ENCODE measurements around the gene GRAMD1B.
"Not testable (repeated sequence)": the region's sequence is repeated elsewhere in the genome, so short reads cannot be mapped to it uniquely, and the experiment has no call there.

Gene GRAMD1B

DNA sequence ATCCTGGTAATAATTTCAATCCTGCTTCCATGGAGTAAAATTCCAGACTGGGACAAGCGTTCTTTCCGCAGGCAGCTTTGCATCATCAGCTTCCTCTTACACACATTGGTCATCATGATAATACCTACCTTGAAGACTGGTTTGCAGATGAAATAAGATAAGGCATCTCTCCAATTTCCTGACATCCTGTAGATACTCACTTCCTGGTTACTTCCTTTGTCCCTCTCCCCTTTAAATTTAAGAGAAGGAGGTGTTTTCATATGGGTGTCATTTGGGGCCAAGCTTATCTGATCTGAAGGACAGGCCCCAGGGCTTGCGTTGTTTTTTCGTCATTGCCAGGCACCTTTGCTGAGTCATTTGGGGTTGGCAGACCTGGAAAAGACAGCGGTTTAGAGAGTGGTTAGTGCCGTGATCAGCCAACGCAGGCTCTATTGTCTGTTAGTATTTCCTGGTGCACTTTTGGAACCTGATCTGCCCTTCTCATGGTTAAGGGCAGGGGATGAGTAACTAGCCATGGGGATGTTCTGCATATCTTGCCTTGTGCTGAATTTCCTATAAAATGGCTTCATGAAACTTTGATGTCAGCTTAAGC is 24.1 kb downstream of the GRAMD1B start:
- Histone ChIP-seq H3K4me1 (ENCODE audit: low read depth, poor library complexity, severe bottlenecking) (peaks cover 75% of the 10 kb centered on the region), H3K36me3 (ENCODE audit: insufficient read depth) (no peaks in the 10 kb centered on the region), H3K79me2 (ENCODE audit: insufficient read depth, low read depth) (no peaks in the 10 kb centered on the region), H3K4me3 (IDR thresholded peaks at IDR 0.05; ENCODE audit: insufficient read depth, low read depth, low read length) (no peak overlapping the region), H3K27me3 (ENCODE audit: insufficient read depth, low read depth) (no peaks in the 10 kb centered on the region), H3K4me2 (peak overlapping the region; percentile 43; the same call in 1 of the 2 replicates), H3K9ac (peak overlapping the region; percentile 51), H2AFZ (ENCODE audit: low read depth) (peak overlapping the region; percentile 31; the same call in 1 of the 2 replicates), H4K20me1 (ENCODE audit: insufficient read depth) (no peaks in the 10 kb centered on the region), H3K27ac (peak overlapping the region; percentile 81)
- TF ChIP-seq, protein P1, sequence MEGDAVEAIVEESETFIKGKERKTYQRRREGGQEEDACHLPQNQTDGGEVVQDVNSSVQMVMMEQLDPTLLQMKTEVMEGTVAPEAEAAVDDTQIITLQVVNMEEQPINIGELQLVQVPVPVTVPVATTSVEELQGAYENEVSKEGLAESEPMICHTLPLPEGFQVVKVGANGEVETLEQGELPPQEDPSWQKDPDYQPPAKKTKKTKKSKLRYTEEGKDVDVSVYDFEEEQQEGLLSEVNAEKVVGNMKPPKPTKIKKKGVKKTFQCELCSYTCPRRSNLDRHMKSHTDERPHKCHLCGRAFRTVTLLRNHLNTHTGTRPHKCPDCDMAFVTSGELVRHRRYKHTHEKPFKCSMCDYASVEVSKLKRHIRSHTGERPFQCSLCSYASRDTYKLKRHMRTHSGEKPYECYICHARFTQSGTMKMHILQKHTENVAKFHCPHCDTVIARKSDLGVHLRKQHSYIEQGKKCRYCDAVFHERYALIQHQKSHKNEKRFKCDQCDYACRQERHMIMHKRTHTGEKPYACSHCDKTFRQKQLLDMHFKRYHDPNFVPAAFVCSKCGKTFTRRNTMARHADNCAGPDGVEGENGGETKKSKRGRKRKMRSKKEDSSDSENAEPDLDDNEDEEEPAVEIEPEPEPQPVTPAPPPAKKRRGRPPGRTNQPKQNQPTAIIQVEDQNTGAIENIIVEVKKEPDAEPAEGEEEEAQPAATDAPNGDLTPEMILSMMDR (conservative IDR thresholded peaks at IDR 0.05; ENCODE audit: low read depth, low read length): no peak

DNA sequence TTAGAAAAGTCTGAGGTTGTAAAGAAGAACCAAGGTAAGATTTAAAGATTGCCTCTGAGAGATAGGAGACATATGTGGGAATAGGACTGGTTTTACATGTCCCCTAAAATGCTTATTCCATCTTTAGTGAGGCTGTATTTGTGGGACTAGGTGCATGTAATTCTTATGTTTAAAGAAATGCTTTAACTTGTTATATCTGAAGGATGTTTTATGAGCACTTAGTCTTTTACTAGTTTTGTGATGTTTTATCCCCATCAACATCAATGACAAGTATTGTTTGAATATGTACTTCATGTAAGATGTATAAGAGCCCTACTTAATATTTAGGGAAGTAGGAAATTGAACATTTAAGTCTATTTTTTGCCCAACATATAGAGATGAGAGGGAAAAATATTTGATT is 24.7 kb downstream of the GRAMD1B start:
- Histone ChIP-seq H3K27ac (peak overlapping the region; percentile 81), H2AFZ (ENCODE audit: low read depth) (peak overlapping the region; percentile 31; the same call in 1 of the 2 replicates), H4K20me1 (ENCODE audit: insufficient read depth) (no peaks in the 10 kb centered on the region), H3K4me3 (IDR thresholded peaks at IDR 0.05; ENCODE audit: insufficient read depth, low read depth, low read length) (no peak overlapping the region), H3K27me3 (ENCODE audit: insufficient read depth, low read depth) (no peaks in the 10 kb centered on the region), H3K79me2 (ENCODE audit: insufficient read depth, low read depth) (no peaks in the 10 kb centered on the region), H3K4me2 (peak overlapping the region; percentile 43; the same call in 1 of the 2 replicates), H3K36me3 (ENCODE audit: insufficient read depth) (no peaks in the 10 kb centered on the region), H3K9ac (peak overlapping the region; percentile 51), H3K4me1 (ENCODE audit: low read depth, poor library complexity, severe bottlenecking) (peaks cover 74% of the 10 kb centered on the region)
- TF ChIP-seq, protein P1 (conservative IDR thresholded peaks at IDR 0.05; ENCODE audit: low read depth, low read length): no peak

DNA sequence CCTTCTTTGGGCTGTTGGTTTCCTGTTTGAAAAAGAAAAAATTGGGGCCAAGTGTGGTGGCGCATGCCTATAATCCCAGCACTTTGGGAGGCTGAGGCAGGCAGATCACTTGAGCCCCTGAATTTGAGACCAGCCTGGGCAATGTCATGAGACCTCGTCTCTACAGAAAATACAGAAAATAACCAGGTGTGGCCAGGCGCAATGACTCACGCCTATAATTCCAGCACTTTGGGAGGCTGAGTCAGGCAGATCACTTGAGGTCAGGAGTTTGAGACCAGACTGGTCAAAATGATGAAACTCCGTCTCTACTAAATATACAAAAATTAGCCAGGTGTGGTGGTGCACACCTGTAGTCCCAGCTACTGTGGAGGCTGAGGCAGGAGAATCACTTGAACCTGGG is 26.4 kb downstream of the GRAMD1B start:
- not testable (repeated sequence) for H3K79me2 ChIP-seq (ENCODE audit: insufficient read depth, low read depth); H3K9ac ChIP-seq; H4K20me1 ChIP-seq (ENCODE audit: insufficient read depth); H3K36me3 ChIP-seq (ENCODE audit: insufficient read depth); H3K4me2 ChIP-seq; H3K4me3 ChIP-seq (IDR thresholded peaks at IDR 0.05; ENCODE audit: insufficient read depth, low read depth, low read length); H3K27me3 ChIP-seq (ENCODE audit: insufficient read depth, low read depth); H2AFZ ChIP-seq (ENCODE audit: low read depth); H3K27ac ChIP-seq
- H3K4me1 ChIP-seq (ENCODE audit: low read depth, poor library complexity, severe bottlenecking): peaks cover 57% of the 10 kb centered on the region

DNA sequence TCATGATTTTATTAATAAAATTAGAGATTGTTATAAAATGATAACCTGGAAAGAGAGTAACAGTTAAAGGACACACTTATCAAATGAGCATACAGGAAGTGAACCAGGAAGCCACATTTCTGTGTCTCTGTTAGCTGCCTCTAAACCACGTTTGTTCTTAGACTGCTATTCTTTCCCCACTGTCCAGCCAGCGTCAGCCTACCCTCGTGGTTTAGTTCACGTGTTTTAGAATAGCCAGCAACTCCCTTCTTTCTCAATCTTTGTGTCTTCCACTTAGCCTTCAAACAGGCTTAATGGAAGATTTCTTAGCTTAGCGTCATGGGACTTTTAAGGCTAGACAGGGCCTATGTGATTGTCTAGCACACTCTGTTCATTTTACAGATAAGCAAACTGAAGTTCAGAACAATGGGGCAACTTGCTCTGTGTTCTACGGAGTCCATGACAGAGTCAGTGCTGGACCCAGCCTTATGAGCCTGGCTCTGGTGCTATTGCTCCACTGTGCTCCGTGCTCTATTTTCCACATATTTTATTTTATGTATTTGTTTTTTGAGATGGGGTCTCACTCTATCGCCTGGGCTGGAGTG is 27.2 kb downstream of the GRAMD1B start:
- no peak overlapping the region for H3K4me2 ChIP-seq
- no peaks in the 10 kb centered on the region for H3K36me3 ChIP-seq (ENCODE audit: insufficient read depth)
- H3K9ac ChIP-seq: no peak overlapping the region
- no peaks in the 10 kb centered on the region for H3K79me2 ChIP-seq (ENCODE audit: insufficient read depth, low read depth)
- no peaks in the 10 kb centered on the region for H4K20me1 ChIP-seq (ENCODE audit: insufficient read depth)
- H3K27ac ChIP-seq: no peak overlapping the region
- H3K4me1 ChIP-seq (ENCODE audit: low read depth, poor library complexity, severe bottlenecking): peaks cover 49% of the 10 kb centered on the region
- no peak overlapping the region for H2AFZ ChIP-seq (ENCODE audit: low read depth)
- no peak overlapping the region for H3K4me3 ChIP-seq (IDR thresholded peaks at IDR 0.05; ENCODE audit: insufficient read depth, low read depth, low read length)
- TF ChIP-seq, protein P1 (conservative IDR thresholded peaks at IDR 0.05; ENCODE audit: low read depth, low read length): no peak
- no peaks in the 10 kb centered on the region for H3K27me3 ChIP-seq (ENCODE audit: insufficient read depth, low read depth)

DNA sequence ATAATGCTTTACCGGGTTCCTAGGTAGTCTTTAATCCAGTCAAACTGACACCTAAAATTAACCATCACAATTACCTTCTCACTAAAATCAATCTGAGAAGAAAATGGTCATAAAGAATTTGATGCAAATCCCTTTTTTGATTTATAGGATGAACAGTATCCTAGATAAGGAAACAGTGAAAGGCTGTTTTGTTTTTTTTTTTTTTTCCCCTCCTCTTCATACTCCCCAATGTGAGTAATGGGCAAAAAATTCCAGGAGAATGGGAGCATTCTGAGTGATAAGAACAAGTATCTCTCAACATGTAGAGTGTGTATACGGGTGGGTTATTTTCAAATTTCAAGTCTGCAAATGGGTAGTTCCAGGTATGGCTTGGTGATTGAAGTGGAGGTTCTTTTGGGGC is 28.4 kb downstream of the GRAMD1B start:
- Histone ChIP-seq H3K4me2 (no peak overlapping the region), H3K79me2 (ENCODE audit: insufficient read depth, low read depth) (no peaks in the 10 kb centered on the region), H3K9ac (no peak overlapping the region), H3K36me3 (ENCODE audit: insufficient read depth) (no peaks in the 10 kb centered on the region), H3K4me1 (ENCODE audit: low read depth, poor library complexity, severe bottlenecking) (peaks cover 37% of the 10 kb centered on the region), H3K27ac (no peak overlapping the region), H4K20me1 (ENCODE audit: insufficient read depth) (no peaks in the 10 kb centered on the region), H2AFZ (ENCODE audit: low read depth) (no peak overlapping the region), H3K27me3 (ENCODE audit: insufficient read depth, low read depth) (no peaks in the 10 kb centered on the region), H3K4me3 (IDR thresholded peaks at IDR 0.05; ENCODE audit: insufficient read depth, low read depth, low read length) (no peak overlapping the region)
- TF ChIP-seq, protein P1 (conservative IDR thresholded peaks at IDR 0.05; ENCODE audit: low read depth, low read length): no peak

Measured in KMS-11 (cell line).